ENCODE data around the gene SH3RF3.

SH3RF3 gene

DNA sequence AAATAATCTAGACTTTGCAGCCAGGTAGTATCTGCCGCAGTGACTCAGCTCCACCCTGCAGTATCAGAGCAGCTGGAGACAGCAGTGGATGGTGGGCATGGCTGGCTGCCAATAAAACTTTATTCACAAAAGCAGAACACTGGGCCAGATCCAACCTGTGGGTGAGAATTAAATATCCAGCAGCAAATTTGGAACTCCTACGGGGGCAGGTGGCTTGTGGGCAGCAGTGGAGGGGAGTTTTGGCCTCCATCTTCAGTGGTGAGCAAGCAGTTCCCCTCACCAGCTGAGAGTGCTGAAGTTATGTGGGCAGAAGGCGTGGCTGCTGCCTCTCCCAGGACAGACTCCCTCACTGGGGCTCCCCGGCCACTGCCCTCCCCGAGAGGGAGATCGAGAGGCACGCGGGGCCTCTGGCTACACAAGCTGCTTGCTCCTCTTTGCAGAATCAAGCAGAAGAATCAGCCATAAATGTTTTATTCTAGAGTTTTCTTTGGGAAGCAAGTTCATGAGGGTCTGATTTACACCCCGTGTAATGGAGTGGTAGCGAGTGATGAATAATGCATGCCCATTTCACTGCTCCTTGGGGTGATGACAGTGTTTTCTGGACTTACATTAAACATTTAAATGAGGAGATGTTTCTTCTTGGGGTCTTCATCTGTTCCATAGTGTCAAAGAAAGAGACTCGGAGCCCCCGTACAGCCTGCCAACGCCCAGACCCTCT, 280.5 kb downstream of the SH3RF3 start:
- DNase-seq (ENCODE audit: low read depth): no peak

GRCh38 chr2:109410039-109410815, 281.2 kb downstream of the SH3RF3 start:
- DNase-seq (ENCODE audit: low read depth): no peak

DNA sequence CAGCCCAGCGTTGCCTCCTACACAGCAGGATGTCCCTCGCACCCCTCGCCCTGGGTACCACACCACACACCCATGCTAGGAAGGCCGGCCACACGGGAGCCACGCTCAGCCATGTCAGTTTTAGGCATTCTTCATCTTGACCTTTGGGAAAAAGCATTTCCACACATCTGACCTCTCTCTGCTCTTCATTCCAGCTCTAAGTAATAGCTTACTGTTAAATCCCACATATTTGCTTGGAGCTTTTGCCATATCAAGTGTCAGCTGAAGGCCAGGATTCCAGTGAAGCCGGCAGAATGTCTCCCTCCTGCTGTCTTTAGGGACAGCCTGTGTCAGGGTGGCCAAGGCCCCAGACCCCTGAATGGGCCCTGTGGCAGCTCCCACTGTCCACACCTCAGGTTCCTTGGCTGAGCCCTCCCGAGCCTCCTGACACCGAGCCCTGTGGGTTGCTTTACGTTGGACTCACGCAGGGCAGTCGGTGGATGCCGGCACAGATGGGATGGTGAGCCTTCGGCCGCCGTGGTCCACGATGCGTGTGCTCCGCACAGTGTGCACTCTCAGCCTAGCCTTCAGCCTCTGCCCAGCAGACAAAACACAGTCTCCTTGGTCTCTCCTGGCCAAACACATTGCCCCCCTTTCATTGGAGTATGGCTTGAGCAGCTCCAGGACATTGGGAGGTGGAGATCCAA, 282.8 kb downstream of the SH3RF3 start:
- DNase-seq (ENCODE audit: low read depth): no peak

GRCh38 chr2:109415581-109416013, 286.6 kb downstream of the SH3RF3 start:
- DNase-seq (ENCODE audit: low read depth): no peak

- no peak for DNase-seq (ENCODE audit: low read depth)
Observed at GRCh38 chr2:109417701-109418335, 288.8 kb downstream of the SH3RF3 start.

GRCh38 chr2:109418716-109419115, 289.7 kb downstream of the SH3RF3 start:
- DNase-seq (ENCODE audit: low read depth): no peak

DNA sequence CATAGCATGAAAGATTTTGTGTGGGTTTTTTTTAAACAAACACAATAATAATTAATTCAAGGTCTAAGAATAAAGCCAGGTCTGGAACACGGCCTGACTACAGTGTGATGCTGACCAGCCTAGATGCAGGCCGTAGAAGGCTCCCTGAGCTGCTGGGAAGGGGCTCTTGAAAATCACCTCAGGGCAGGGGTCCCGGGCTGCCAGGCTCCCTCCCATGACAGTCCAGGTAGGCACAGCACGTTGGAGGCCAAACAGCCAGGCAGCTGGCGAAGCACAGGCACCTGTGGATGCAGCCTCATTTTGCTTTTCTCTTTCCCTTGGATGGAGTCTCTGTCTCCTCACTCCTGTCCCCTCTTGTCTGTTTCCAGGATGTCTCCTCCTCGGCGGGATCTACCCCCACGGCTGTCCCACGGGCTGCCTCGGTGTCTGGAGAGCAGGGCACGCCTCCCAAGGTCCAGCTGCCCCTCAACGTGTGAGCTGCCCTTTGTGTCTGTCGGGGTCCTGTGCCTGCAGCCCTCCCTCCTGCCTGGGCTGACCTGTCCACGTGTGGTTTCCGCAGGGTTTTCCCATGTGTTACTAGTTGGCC, 290.3 kb downstream of the SH3RF3 start:
- no peak for DNase-seq (ENCODE audit: low read depth)

DNA sequence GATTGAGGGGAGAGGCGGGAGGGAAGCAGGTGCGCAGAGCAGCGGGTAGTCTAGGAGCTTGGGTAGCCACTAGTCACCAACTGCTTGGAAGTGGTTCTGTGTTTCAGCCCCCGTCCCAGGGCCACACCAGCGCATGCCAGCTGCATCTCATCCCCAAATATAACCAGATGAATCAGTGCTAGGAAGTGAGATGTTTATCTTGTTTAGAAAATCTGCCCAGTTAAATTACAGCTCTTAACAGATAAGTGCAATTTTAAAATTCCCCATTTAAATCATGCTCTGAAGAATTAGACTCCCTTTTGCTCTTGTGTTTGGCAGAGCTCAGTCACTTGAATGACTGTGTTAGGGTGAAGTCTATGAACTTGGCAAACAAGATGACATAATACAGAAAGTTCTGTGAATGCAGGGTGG, 291.0 kb downstream of the SH3RF3 start:
- DNase-seq (ENCODE audit: low read depth): no peak

DNA sequence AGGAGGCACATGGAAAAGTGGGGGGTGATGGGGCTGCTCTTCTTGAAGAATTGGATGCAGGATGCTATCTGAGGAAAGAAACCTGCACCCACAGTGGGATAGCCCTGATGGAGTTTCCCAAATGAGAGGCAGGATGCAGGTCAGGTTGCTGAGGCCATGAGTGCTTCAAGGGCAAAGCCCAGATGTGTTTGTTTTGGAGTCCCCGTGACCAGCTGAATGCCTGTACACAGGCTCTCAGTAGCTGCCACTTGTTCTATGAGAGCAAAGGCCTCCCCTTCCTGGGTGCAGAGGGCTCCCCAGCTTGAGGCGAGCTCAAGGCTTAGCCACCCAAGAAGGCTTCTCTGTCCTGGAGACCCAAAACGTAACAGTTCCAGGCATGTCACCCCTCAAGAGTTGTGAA, 292.1 kb downstream of the SH3RF3 start:
- no peak for DNase-seq (ENCODE audit: low read depth)

DNA sequence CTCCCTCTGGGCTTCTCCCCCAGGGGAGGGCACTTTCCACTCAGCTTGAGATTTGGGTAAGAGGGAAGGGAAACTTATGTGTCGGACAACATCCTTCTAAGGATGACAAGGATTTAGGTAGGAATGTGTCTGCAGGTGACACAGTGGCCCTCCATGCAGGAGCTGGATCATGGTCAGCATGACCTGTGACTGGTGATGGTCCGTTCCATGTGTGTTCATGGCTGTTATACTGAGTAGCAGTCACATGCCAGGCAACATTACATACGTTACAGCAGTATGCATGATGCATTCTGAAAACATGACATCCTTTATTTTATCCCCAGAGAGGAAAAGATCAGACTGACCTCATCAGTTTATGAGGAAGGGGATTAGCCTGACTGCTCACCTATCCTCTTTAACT, 292.6 kb downstream of the SH3RF3 start:
- no peak for DNase-seq (ENCODE audit: low read depth)

DNA sequence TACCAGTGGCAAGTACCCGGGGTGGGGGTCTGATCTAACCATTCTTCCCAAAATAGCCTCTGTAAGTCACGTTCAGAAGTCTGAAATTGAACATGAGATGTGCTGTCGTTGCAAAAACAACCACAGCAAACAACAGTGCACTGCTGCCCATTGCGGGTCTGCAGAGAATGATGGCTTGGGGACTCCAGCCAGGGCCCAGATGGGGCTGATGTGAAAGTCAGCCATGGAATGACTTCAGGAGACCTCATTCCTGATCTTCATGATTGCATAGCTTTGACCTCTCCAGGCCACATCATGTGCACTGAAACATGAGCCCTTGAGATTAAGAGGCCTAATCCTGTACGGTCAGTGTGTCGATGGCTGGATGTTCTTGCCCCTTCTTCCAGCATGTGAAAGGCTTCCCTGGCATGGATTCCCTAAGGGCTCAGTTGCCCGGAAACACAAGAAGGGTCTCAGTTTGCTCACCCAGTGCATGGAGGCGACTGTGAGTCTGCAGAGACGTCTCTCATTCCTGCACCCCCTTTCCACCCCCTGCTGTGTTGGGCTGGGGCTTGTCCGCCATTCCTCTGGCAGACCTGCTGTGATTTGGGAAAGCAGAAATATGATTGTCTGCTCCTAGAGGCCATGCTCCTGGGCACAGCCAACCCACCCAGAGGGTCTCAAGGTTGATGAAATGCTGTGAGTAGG, 293.2 kb downstream of the SH3RF3 start:
- DNase-seq (ENCODE audit: low read depth): no peak

DNA sequence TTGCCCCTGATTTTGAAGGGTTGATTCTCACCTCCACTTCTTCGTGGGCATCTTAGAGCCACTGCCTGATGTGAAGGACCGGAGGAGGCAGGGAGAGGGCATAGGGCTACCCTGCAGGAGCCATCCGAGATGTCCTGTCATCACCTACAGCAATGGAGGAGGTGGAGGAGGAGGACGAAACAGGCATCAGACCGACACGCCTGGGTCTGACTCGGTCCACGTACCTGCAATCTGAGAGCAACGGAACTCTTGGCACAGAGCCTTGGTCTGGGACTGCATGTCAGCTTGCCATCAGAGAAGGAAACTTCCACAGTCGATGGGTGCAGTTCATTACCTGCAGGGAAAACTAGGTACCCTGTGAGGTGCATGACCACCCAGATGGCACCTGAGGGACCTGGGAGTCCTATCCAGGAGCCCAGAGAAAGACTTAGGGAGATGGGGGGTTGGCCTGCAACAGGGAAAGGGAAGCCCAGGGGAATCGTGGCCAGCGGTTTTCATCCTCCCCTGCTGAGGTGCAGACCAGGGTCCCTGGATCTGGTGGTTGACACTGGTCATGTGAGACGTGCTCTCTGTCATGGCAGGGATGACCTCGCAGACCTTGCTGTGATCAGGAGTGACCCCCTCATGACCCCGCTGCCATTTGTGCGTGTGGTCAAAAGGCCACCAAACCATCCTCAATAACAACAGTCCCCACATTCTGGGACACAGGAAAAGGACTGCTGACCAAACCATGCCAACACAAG, 293.9 kb downstream of the SH3RF3 start:
- no peak for DNase-seq (ENCODE audit: low read depth)

GRCh38 chr2:109423556-109424359, 294.8 kb downstream of the SH3RF3 start:
- no peak for DNase-seq (ENCODE audit: low read depth)

DNA sequence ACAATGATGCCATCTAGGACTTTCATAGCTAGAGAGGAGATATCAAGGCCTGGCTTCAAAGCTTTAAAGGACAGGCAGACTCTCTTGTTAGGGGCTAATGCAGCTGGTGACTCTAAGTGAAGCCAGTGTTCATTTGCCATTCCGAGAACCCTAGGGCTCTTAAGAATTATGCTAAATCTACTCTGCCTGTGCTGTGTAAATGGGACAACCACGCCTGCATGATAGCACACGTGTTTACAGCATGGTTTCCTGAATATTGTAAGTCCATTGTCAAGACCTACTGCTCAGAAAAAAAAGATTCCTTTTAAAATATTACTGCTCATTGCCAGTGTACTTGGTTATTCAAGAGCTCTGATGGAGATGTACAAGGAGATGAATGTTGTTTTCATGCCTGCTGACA, 296.4 kb downstream of the SH3RF3 start:
- DNase-seq (ENCODE audit: low read depth): no peak

GRCh38 chr2:109427661-109428091, 298.7 kb downstream of the SH3RF3 start:
- no peak for DNase-seq (ENCODE audit: low read depth)

GRCh38 chr2:109428281-109428680, 299.3 kb downstream of the SH3RF3 start:
- no peak for DNase-seq (ENCODE audit: low read depth)

DNA sequence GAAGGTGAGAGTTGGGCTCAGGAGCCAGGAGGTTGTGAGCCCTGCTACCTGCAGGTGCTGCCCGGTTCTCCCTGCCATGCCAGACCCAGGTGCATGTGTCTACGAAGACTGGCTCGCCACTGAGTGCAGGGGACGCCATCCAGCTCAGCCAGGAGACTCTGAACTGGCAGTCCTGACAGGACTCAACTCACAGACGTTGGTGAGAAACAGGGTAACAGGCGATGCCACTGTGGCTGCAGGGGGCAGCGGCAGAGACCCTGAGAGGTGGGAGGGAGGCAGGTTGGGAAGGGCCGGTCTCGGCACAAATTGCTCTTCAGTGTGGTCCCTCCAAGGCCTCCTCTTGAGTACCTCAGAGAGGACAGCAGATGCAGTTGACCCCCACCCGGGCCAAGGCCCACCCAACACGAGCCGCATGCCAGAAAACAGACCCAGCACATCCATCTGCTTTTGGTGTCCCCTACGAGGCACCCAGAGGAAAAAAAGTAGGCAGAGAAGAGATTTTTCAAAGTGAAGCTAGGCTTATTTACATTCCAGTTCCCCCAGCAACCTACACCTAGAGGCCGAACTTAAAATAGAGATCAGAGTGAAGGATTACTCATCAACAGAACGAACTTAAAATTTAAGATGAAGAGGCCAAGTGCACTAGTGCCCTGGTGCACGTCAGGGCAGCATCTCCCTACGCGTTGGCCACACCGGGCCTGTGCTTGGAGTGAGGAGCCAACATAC, 300.0 kb downstream of the SH3RF3 start:
- DNase-seq (ENCODE audit: low read depth): no peak

GRCh38 chr2:109429567-109430328, 300.7 kb downstream of the SH3RF3 start:
- no peak for DNase-seq (ENCODE audit: low read depth)

DNA sequence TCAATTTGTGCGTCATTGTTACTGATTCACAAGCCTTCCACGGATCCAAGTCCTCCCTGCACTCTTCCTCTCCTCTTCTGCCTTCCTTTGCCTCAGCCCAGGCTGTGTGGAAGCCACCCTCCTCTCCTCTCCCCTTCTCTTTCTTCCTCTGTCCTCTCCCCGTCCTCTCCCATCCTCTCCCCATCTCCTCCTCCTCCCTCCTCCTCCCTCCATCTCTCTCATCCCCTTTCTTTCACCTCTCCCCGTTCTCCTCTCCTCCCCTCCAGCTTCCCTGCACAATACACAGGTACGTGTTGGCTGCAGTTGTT, 301.3 kb downstream of the SH3RF3 start:
- no peak for DNase-seq (ENCODE audit: low read depth)
